ENCODE data around the gene TMEM179B. TPM values are rescaled to one million over a fixed set of nuclear protein-coding genes. Genes with fewer than 3 reads are reported as not detected.

TMEM179B gene
- total and polyA plus RNA-seq, 2 of the 4 experiments (the other 2 are of a cell fraction): 29.4 to 67.1 TPM

DNA sequence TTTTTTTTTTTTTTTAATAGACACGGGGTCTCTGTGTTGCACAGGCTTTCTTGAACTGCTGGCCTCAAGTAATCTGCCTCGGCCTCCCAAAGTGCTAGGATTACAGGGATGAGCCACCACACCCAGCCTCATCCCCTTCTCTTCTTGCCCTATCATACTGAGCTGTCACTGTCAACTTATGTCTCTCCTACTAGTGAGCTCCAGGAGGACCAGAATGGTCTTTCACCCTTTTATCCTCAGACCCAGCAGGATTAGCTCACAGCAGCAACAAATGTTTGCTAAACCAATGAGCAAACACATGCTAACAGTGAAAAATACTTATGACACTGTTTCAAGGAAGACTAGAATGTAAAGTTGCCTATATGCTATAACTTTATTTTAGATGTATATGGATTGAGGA is 24.5 kb downstream of the TMEM179B start:
- dilution Hi-C loops (cut with HindIII; ENCODE audit: low sequenced_read_pairs, unreplicated experiment): no loop called here
- in situ Hi-C loops (cut with MboI; ENCODE audit: low sequenced_read_pairs): no loop called here
- Histone ChIP-seq H3K9me3 (ENCODE audit: control insufficient read depth, insufficient read depth, low read length) (no peaks in the 10 kb centered on the region), H3K18ac (ENCODE audit: low read depth, low read length) (no peak overlapping the region), H3K9me1 (ENCODE audit: insufficient read depth, low read length) (peaks cover 10% of the 10 kb centered on the region), H2AK5ac (ENCODE audit: low read depth, low read length) (no peak overlapping the region), H2AFZ (replicated peaks; ENCODE audit: low read length, poor library complexity) (no peak overlapping the region), H3K4me1 (ENCODE audit: control insufficient read depth, insufficient read depth, low read length) (peaks cover 12% of the 10 kb centered on the region), H3K27me3 (ENCODE audit: control insufficient read depth, insufficient read depth, low read length) (no peaks in the 10 kb centered on the region), H3K9ac (ENCODE audit: low read depth, low read length) (no peak overlapping the region), H2BK15ac (ENCODE audit: low read depth, low read length) (no peak overlapping the region), H2BK5ac (ENCODE audit: low read depth, low read length, poor library complexity, severe bottlenecking) (no peak overlapping the region), H3K79me1 (ENCODE audit: low read depth in 1 of 2, low read length in 2 of 2) (peaks cover 0 to 13% of the 10 kb centered on the region in 2 experiments; a peak in 1 of 4 replicates), H4K8ac (ENCODE audit: low read depth in 2 of 2, low read length in 2 of 2) (no peak overlapping the region), H3K56ac (ENCODE audit: extremely low read depth, insufficient read depth, low read length) (no peak overlapping the region), H4K5ac (ENCODE audit: low read depth, low read length) (no peak overlapping the region), H3K4ac (ENCODE audit: low read depth, low read length) (no peak overlapping the region), H3K4me2 (ENCODE audit: low read depth, low read length) (no peak overlapping the region), H4K20me1 (ENCODE audit: insufficient read depth, low read length) (no peaks in the 10 kb centered on the region), H3K23ac (ENCODE audit: low read depth, low read length) (no peak overlapping the region), H2BK20ac (ENCODE audit: low read depth, low read length) (no peak overlapping the region), H2BK120ac (ENCODE audit: low read depth, low read length) (no peak overlapping the region), H3K27ac (ENCODE audit: insufficient read depth, low read length) (no peak overlapping the region), H3K14ac (replicated peaks; ENCODE audit: low read depth, low read length) (no peak overlapping the region), H4K91ac (ENCODE audit: insufficient read depth, low read depth, low read length) (no peak overlapping the region), H3K36me3 (ENCODE audit: control insufficient read depth, insufficient read depth, low read length) (peaks cover 20% of the 10 kb centered on the region), H2AK9ac (replicated peaks; ENCODE audit: low read depth, low read length, poor library complexity) (no peak overlapping the region), H3K4me3 (ENCODE audit: insufficient read depth, low read depth, low read length) (no peak overlapping the region)
- TF ChIP-seq RCOR1 (IDR thresholded peaks at IDR 0.05; ENCODE audit: insufficient replicate concordance, low read length) (no peak), MXI1 (IDR thresholded peaks at IDR 0.05; ENCODE audit: borderline replicate concordance, low read depth, low read length) (no peak), RAD21 (IDR thresholded peaks at IDR 0.05; ENCODE audit: low read length) (no peak), BHLHE40 (IDR thresholded peaks at IDR 0.05; ENCODE audit: low read depth, low read length) (no peak), ELK1 (IDR thresholded peaks at IDR 0.05; ENCODE audit: borderline replicate concordance, low read depth, low read length) (no peak), NFE2L2 (IDR thresholded peaks at IDR 0.05; ENCODE audit: low read depth, low read length) (no peak), MAFK (IDR thresholded peaks at IDR 0.05; ENCODE audit: low read depth, low read length) (no peak), FOS (IDR thresholded peaks at IDR 0.05; ENCODE audit: low read depth, low read length) (no peak), SMC3 (IDR thresholded peaks at IDR 0.05; ENCODE audit: low read depth, low read length) (no peak), USF2 (IDR thresholded peaks at IDR 0.05; ENCODE audit: low read depth, low read length) (no peak), CEBPB (IDR thresholded peaks at IDR 0.05; ENCODE audit: low read depth, low read length) (no peak), RFX5 (IDR thresholded peaks at IDR 0.05; ENCODE audit: low read depth, low read length) (no peak), MAZ (IDR thresholded peaks at IDR 0.05; ENCODE audit: borderline replicate concordance, low read depth, low read length) (no peak), CHD1 (IDR thresholded peaks at IDR 0.05; ENCODE audit: low read depth, low read length) (no peak), POLR2A (IDR thresholded peaks at IDR 0.05; ENCODE audit: low read depth, low read length) (no peak)
- TF ChIP-seq, protein P1, sequence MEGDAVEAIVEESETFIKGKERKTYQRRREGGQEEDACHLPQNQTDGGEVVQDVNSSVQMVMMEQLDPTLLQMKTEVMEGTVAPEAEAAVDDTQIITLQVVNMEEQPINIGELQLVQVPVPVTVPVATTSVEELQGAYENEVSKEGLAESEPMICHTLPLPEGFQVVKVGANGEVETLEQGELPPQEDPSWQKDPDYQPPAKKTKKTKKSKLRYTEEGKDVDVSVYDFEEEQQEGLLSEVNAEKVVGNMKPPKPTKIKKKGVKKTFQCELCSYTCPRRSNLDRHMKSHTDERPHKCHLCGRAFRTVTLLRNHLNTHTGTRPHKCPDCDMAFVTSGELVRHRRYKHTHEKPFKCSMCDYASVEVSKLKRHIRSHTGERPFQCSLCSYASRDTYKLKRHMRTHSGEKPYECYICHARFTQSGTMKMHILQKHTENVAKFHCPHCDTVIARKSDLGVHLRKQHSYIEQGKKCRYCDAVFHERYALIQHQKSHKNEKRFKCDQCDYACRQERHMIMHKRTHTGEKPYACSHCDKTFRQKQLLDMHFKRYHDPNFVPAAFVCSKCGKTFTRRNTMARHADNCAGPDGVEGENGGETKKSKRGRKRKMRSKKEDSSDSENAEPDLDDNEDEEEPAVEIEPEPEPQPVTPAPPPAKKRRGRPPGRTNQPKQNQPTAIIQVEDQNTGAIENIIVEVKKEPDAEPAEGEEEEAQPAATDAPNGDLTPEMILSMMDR (conservative IDR thresholded peaks at IDR 0.05; ENCODE audit: low read depth, low read length): no peak
- POLR2A ChIA-PET (ENCODE audit: unreplicated experiment): interaction anchor here (0.7 kb wide), 1 partner anchor 108 kb away, joined by 3 read pairs; no protein-coding TSS in a partner anchor
- WGBS, 2 experiments (ENCODE audit: extremely low coverage in 2 of 2, insufficient read length in 1 of 2): 67% methylated on average over 1 of the region's 2 CpGs; no CpG with 5 or more reads in 1 of the 2 experiments
- ATAC-seq (ENCODE audit: low read depth): no peak
- intact Hi-C loops (cut with micrococcal nuclease): no loop called here
- no peak for DNase-seq
- no TSS peak for BruUV-seq (replicated peaks)
- CTCF ChIA-PET: interaction anchor here (0.5 to 0.6 kb wide), 2 partner anchors 20 to 192 kb away, joined by 3 to 4 read pairs; partner anchors contain the start of gene STX5

All from IMR-90 (cell line).